ENCODE data around the gene IL17RA.

The IL17RA gene

GRCh38 chr22:17152340-17152739 lies 67.5 kb downstream of the IL17RA start:
- DNase-seq (ENCODE audit: low read depth in 2 of 2) = no peak

- DNase-seq (ENCODE audit: low read depth in 2 of 2) = no peak
These were observed 68.2 kb downstream of the IL17RA start for GRCh38 chr22:17152971-17153370.

GRCh38 chr22:17155941-17156340 lies 71.1 kb downstream of the IL17RA start:
- DNase-seq (ENCODE audit: low read depth in 2 of 2) = no peak

- DNase-seq (ENCODE audit: low read depth in 2 of 2) = no peak
These were observed 72.9 kb downstream of the IL17RA start for GRCh38 chr22:17157714-17158113.

GRCh38 chr22:17158176-17158567 lies 73.4 kb downstream of the IL17RA start:
- DNase-seq (ENCODE audit: low read depth in 2 of 2) = no peak

- DNase-seq (ENCODE audit: low read depth in 2 of 2) = peak; percentile 82 to 84
These were observed 74.0 kb downstream of the IL17RA start, which contains the start of gene HDHD5 for GRCh38 chr22:17158568-17159503. HDHD5 (minus strand) TSS chr22:17159277; CDS start chr22:17159251, 26 bp downstream.

- DNase-seq (ENCODE audit: low read depth in 2 of 2) = peak; percentile 39 to 61
These were observed 74.7 kb downstream of the IL17RA start for GRCh38 chr22:17159504-17159951.

GRCh38 chr22:17161991-17162390 lies 77.2 kb downstream of the IL17RA start:
- DNase-seq (ENCODE audit: low read depth in 2 of 2) = no peak

- DNase-seq (ENCODE audit: low read depth in 2 of 2) = no peak
These were observed 77.9 kb downstream of the IL17RA start for GRCh38 chr22:17162731-17163130.

GRCh38 chr22:17164392-17165024 lies 79.7 kb downstream of the IL17RA start:
- DNase-seq (ENCODE audit: low read depth in 2 of 2) = no peak

All from stimulated activated CD4-positive, alpha-beta T cell treated with anti-CD3 and anti-CD28 coated beads, Interleukin-12 subunit alpha, Interleukin-12 subunit beta, amount 100 ng/mL, for 24 hours (primary cell).